Upper lobe of left lung (tissue), 4 donors: Measurements from ENCODE around the gene LARGE1.

ENCODE experiments used
- POLR2A ChIP-seq, 4 donors: fragments of 450-650 bp; IDR thresholded peaks; one replicate each; pipeline ENCODE4 v1.5.1; 2016 to 2017; ENCODE audit warnings: antibody characterized with exemption in 4 of 4, mild to moderate bottlenecking in 2 of 4
- POLR2AphosphoS5 ChIP-seq, 2 donors: sonication (generic); formaldehyde crosslinking; IDR thresholded peaks; one replicate each; pipeline ENCODE4 v1.5.1; 2017; ENCODE audit warnings: antibody characterized with exemption in 2 of 2
- TF ChIP-seq, protein P1 (sequence below), 6 experiments: fragments of 450-650 bp in 4 of 6; fragments of 200-600 bp in 2 of 6; sonication (generic) in 2 of 6; IDR thresholded peaks; one replicate each; pipeline ENCODE4 v1.5.1; 2016 to 2019; ENCODE audit warnings: antibody characterized with exemption in 6 of 6

DNA sequence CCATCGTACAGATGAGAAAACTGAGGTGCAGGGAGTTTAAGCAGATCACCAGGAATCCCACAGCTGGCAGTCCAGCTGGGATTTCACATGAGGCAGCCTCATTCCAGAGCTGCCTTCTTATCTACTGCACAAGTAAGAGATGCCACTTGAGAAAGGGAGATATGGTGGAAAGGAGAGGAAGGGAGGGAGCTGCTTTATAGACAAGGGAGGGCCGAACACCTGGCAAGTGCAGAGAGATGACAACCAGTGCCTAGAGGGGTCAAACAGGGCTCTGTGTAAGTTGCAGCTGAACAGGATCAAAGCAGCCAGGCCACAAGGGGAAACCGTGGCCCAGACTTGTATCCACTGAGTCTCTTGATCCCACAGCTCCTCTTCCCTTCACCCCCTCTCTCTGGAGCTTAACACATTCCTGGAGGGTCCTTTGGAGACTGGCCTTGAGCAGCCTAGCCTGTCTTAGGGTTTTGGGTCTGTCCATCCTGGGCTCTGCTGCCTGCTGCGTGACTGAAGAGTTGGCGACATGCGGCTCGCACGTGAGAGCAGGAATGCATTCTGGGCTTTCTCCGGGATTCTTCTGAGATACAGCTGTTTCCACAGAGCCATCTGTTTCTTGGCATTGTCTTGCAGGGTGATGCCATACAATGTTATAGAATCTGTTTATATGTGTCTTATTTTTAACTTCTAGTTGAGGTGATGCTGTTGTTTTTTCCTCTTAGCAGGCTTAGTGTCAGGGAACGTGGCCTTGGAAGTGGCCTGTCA is 593.6 kb downstream of the LARGE1 start:
- TF ChIP-seq, protein P1, sequence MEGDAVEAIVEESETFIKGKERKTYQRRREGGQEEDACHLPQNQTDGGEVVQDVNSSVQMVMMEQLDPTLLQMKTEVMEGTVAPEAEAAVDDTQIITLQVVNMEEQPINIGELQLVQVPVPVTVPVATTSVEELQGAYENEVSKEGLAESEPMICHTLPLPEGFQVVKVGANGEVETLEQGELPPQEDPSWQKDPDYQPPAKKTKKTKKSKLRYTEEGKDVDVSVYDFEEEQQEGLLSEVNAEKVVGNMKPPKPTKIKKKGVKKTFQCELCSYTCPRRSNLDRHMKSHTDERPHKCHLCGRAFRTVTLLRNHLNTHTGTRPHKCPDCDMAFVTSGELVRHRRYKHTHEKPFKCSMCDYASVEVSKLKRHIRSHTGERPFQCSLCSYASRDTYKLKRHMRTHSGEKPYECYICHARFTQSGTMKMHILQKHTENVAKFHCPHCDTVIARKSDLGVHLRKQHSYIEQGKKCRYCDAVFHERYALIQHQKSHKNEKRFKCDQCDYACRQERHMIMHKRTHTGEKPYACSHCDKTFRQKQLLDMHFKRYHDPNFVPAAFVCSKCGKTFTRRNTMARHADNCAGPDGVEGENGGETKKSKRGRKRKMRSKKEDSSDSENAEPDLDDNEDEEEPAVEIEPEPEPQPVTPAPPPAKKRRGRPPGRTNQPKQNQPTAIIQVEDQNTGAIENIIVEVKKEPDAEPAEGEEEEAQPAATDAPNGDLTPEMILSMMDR (IDR thresholded peaks at IDR 0.05) = no peak
- TF ChIP-seq POLR2AphosphoS5 (IDR thresholded peaks at IDR 0.05) (no peak), POLR2A (IDR thresholded peaks at IDR 0.05) (no peak)
